Activated CD4-positive, alpha-beta T cell treated with anti-CD3 and anti-CD28 coated beads for 36 hours (primary cell): ENCODE data around the gene TLR9. TPM values are rescaled to one million over a fixed set of nuclear protein-coding genes. Genes with fewer than 3 reads are reported as not detected.

Source experiments
- ATAC-seq: fragments of 200-7000 bp; cut with Tn5 transposase; one replicate; pipeline ENCODE4 v1.10.0; 2021; ENCODE audit warnings: mild to moderate bottlenecking, moderate library complexity
- CTCF ChIA-PET: fragments of 350-600 bp; sonication (Branson Sonifier 250); formaldehyde crosslinking; loops from one replicate; lab custom pipeline; 2021; ENCODE audit warnings: antibody characterized with exemption; lab: Charles Lee
- POLR2A ChIA-PET: fragments of 350-600 bp; sonication (Branson Sonifier 250); formaldehyde crosslinking; loops from one replicate; lab custom pipeline; 2021; ENCODE audit warnings: antibody characterized with exemption, inconsistent platforms; lab: Charles Lee
- DNase-seq: peaks from one replicate; pipeline ENCODE4 v3.0.0-alpha.2; 2020
- H3K27ac Mint-ChIP-seq: one replicate; pipeline ENCODE4 v1.8.0; 2021; ENCODE audit warnings: mixed read lengths
- H3K27me3 Mint-ChIP-seq: one replicate; pipeline ENCODE4 v1.8.0; 2021; ENCODE audit warnings: mixed read lengths
- H3K36me3 Mint-ChIP-seq: one replicate; pipeline ENCODE4 v1.8.0; 2021; ENCODE audit warnings: low read depth, mixed read lengths
- H3K4me1 Mint-ChIP-seq: one replicate; pipeline ENCODE4 v1.8.0; 2021; ENCODE audit warnings: mixed read lengths
- H3K4me3 Mint-ChIP-seq: one replicate; pipeline ENCODE4 v1.8.0; 2021; ENCODE audit warnings: mild to moderate bottlenecking, moderate library complexity, mixed read lengths
- H3K9me3 Mint-ChIP-seq: one replicate; pipeline ENCODE4 v1.8.0; 2021; ENCODE audit warnings: low read depth, mixed read lengths
- intact Hi-C, 2 experiments: fragments of 100-400 bp; cut with DNase I in 1 of 2; cut with micrococcal nuclease in 1 of 2; formaldehyde crosslinking; loops; one replicate each; pipeline versions ENCODE4 v1.14.2 to v1.15.1; 2022 to 2024; cut with DNase I, micrococcal nuclease
- microRNA-seq: library from miRNA; unstranded; fragments of <30 nt; microRNA quantifications from one replicate; pipeline ENCODE4 v1.2.0, GENCODE V29; 2021; ENCODE audit warnings: borderline replicate concordance
- total RNA-seq, 2 experiments: library from RNA; stranded (reverse); gene quantifications; one replicate each; pipeline ENCODE4 v1.2.3, GENCODE V29; 2021

The TLR9 gene
- total RNA-seq, 2 experiments from 2014 or later, result 0.59 to 0.74 TPM

GRCh38 chr3:52173101-52173500 lies 52.3 kb downstream of the TLR9 start:
- POLR2A ChIA-PET, result no interaction called here
- Mint-ChIP-seq H3K4me1 (no peaks in the 10 kb centered on the region), H3K27me3 (no peaks in the 10 kb centered on the region), H3K9me3 (no peaks in the 10 kb centered on the region), H3K4me3 (no peak overlapping the region), H3K36me3 (no peaks in the 10 kb centered on the region), H3K27ac (no peak overlapping the region)
- intact Hi-C loops, result no loop called here
- ATAC-seq, result no peak
- no peak for DNase-seq
- CTCF ChIA-PET, result interaction anchor here (0.6 kb wide), 1 partner anchor 309 kb away, joined by 3 read pairs; no protein-coding TSS in a partner anchor

- no peak for ATAC-seq
- Mint-ChIP-seq H3K27ac (no peak overlapping the region), H3K36me3 (no peaks in the 10 kb centered on the region), H3K27me3 (no peaks in the 10 kb centered on the region), H3K9me3 (no peaks in the 10 kb centered on the region), H3K4me1 (no peaks in the 10 kb centered on the region), H3K4me3 (no peak overlapping the region)
- ChIA-PET CTCF (interaction anchor here (0.5 kb wide), 1 partner anchor 24 kb away, joined by 3 read pairs; no protein-coding TSS in a partner anchor), POLR2A (no interaction called here)
- DNase-seq, result no peak
- intact Hi-C loops, result no loop called here
Measured at GRCh38 chr3:52172262-52172757, 53.1 kb downstream of the TLR9 start.

- ChIA-PET CTCF (interaction anchor here (0.5 to 1.2 kb wide), 2 partner anchors 17 to 25 kb away, joined by 3 read pairs; partner anchors contain the start of gene POC1A), POLR2A (no interaction called here)
- H3K27ac Mint-ChIP-seq, result no peak overlapping the region
- H3K27me3 Mint-ChIP-seq, result no peaks in the 10 kb centered on the region
- peak; percentile 44 for ATAC-seq
- H3K4me3 Mint-ChIP-seq, result no peak overlapping the region
- H3K9me3 Mint-ChIP-seq, result no peaks in the 10 kb centered on the region
- no peak for DNase-seq
- no peaks in the 10 kb centered on the region for H3K36me3 Mint-ChIP-seq
- H3K4me1 Mint-ChIP-seq, result no peaks in the 10 kb centered on the region
- intact Hi-C loops, result no loop called here
Measured at GRCh38 chr3:52171514-52172261, 53.8 kb downstream of the TLR9 start.

Small RNA genes lying within 50 kb of the gene (microRNA-seq; reads per million reads assigned to microRNA genes)
- gene MIRLET7G, result 220,491 reads per million, percentile 100 among the genes with 10 or more reads in this experiment

Other genes with a start within 250 kb of the TLR9 start
- 10 to 100 TPM; 61.5 to 90.0 TPM for gene ACY1, start 242.1 kb downstream of the TLR9 start, total RNA-seq
- gene RPL29, start 229.8 kb downstream of the TLR9 start, total RNA-seq, result 1,000 to 10,000 TPM; 1,975 to 2,071 TPM
- gene DUSP7, start 169.1 kb downstream of the TLR9 start, total RNA-seq, result 10 to 100 TPM; 17.1 to 20.3 TPM
- gene POC1A, start 71.2 kb downstream of the TLR9 start, total RNA-seq, result 10 to 100 TPM; 23.4 to 26.1 TPM
- gene ALAS1, start 27.5 kb downstream of the TLR9 start, total RNA-seq, result 10 to 100 TPM; 52.8 to 68.7 TPM
- 10 to 100 TPM; 85.0 to 93.5 TPM for gene TWF2, start 13.5 kb upstream of the TLR9 start, total RNA-seq
- gene PPM1M, start 20.1 kb upstream of the TLR9 start, total RNA-seq, result 10 to 100 TPM; 52.9 to 59.2 TPM
- 100 to 1,000 TPM in 1 of 2 experiments, 10 to 100 TPM in 1; 95.2 to 113 TPM for gene WDR82, start 53.0 kb upstream of the TLR9 start, total RNA-seq
- 10 to 100 TPM; 13.3 to 18.8 TPM for gene GLYCTK, start 62.2 kb upstream of the TLR9 start, total RNA-seq
- gene DNAH1, start 90.7 kb upstream of the TLR9 start, total RNA-seq, result 10 to 100 TPM in 1 of 2 experiments, 1 to 10 TPM in 1; 7.4 to 10.1 TPM
- gene BAP1, start 184.4 kb upstream of the TLR9 start, total RNA-seq, result 10 to 100 TPM; 80.6 to 94.1 TPM
- 10 to 100 TPM; 13.9 to 14.1 TPM for gene PHF7, start 185.0 kb upstream of the TLR9 start, total RNA-seq
- gene SEMA3G, start 219.5 kb upstream of the TLR9 start, total RNA-seq, result not detected
- gene TNNC1, start 228.4 kb upstream of the TLR9 start, total RNA-seq, result 1 to 10 TPM; 2.7 to 4.2 TPM
- 10 to 100 TPM; 61.4 to 68.9 TPM for gene NISCH, start 230.0 kb upstream of the TLR9 start, total RNA-seq